Superior temporal gyrus (tissue), 1 donor: ENCODE measurements around the gene PKM.
A peak's percentile ranks its signal among the peaks of the same experiment; 100 is the strongest.
"Not testable (repeated sequence)": the region's sequence is repeated elsewhere in the genome, so short reads cannot be mapped to it uniquely, and the experiment has no call there.

Source experiments
- DNase-seq: peaks from one replicate; pipeline ENCODE4 v3.0.0-alpha.2; 2016; ENCODE audit errors: extremely low spot score

Gene PKM

DNA sequence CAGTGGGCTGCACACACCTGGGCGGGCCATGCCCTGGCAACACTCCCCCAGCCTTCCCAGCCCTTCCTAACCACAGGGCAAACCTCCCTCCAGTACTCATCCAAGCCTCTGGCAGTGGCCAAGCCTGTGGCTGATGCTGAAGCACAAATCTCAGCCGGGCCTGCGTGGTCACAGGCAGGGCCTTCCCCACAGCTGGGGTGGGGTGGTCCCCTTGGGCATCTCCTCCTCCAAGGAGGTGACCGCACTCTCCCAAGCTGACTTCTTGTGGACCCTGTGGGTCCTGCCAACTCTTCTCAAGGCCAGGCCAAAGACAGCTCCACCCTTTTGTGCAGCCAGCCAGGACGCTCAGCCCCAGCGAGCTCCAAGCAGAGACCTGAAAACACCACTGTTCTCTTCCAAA lies 54.8 kb downstream of the PKM start:
- no peak for DNase-seq

DNA sequence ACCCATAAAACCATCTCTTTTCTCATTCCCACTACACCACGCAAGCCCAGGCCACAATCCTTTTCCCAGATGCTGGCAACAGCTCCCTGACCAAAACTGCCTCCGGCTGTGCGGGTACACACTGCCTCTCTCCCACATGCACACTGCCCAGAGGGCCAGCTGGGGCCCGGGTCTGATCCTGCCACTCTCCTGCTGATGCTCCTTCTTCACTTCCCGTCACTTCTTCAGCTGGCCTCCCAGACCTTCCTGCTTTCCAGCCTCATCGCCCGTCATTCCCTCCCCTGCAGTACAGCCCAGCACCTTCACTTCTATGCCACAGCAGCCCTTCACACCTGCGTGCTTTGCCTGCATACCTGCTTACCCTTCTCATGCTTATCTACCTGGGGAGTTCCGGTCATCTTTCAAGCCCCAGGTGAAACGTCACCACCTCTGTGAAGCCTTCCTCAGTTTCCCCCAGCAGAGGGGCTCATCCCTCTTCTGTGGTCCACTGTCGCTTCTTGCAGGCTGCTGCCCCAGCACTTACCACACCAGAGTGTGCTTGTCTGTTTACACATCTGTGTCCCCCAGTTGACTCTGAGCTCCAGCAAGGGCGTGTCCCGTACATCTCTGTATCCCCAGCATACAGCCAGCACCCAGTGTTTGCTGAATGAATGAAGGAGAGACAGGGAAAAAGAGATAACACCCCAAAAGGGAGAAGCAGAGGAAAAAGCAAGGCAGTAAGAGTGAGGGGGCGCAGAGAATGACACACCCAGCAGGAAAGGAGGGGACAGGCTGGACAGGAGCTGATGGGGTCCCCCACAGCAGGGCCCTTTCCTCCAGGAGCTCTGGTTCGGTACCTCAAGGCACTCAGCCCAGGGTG lies 55.6 kb downstream of the PKM start:
- DNase-seq = no peak

DNA sequence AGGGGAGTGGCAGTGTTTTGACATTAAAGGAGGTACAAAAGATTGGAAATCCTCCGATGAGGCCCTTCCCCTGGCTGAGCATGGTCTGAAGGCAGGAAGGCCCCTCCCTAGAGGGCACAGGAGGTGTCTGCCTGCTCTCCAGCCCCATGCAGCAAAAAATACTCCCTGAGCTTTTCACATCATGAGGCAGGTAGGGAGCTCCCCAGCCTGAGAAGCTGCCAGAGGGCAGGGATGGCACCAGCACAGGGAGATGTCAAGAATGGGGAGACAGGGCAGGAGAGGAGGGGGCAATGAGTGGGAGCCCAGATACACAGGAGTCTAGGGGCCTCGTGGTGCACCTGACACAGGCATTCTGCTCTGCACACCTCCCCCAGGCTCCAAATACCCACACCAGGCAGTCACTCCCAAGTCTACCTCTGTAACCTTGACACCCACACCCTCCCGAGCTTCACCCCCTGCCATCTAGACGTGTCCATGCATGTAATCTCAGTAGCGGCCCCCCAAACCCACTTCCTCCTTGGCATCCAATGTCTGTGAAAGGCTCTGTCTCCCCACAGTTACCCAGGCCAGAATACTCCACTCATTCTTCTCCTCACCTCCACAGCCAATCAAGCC lies 56.3 kb downstream of the PKM start:
- DNase-seq = no peak

DNA sequence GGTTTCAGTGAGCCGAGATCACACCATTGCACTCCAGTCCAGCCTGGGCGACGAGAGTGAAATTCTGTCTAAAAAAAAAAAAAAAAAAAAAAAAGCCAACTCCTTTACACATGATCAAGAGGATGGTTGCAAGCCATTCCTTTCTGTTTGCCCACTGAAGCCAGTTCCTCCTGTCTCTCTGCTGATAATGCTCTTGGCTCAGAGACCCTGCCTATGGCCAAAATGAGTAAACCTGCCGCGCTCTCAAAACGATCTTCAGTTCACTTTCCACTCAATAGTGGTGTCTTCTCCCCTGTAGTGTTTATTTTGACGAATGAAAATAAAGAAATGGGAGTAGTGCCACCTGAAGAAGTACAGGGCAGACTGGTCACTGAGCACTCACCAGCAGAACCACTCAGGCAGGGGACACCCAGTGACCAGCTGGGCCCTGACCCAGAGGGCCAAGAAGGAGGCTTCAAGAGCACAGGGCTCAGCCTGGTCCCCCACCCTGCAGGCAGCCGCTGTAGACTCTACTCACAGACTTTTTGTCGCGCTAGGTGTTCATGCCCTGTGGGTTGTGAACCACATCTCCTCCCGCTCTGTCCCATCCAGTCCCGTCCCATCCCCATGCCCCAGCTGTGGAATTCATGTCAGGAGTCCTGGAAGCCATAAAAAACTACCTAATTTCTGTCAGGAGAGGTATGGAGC lies 57.0 kb downstream of the PKM start:
- DNase-seq = no peak

DNA sequence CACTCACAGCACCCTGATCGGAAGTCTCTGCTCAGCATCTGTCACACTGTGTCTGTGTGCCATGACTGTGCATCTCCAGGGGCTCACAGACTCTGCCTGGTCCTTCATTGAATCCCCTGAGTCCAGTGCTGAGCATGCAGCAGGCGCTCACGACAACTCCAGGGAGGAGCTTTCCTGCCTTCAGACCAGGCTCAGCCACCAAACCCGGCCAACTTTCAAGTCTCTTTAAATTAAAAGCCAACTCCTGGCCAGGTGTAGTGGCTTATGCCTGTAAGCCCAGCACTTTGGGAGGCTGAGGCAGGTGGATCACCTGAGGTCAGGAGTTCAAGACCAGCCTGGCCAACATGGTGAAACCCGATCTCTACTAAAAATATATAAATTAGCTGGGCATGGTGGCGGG lies 57.6 kb downstream of the PKM start:
- DNase-seq = no peak

DNA sequence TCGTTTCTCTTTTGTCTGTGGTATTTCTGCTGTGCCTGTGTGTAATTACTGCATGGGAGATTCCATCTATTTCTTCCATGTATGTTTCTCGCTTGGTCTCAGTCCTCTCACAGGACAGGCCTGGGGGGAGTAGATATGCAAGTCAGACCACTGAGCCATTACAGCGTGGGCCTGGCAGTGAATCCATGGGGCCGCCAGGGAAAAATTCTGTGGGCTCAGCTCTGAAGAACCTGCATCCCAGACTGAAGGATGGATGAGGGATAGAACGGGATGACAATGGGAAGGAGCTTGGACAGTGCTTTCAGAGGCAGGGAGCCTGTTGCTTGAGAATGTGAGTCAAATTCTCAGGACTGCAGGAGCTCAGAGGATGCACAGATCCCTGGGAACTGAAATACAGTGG lies 58.2 kb downstream of the PKM start:
- no peak for DNase-seq

DNA sequence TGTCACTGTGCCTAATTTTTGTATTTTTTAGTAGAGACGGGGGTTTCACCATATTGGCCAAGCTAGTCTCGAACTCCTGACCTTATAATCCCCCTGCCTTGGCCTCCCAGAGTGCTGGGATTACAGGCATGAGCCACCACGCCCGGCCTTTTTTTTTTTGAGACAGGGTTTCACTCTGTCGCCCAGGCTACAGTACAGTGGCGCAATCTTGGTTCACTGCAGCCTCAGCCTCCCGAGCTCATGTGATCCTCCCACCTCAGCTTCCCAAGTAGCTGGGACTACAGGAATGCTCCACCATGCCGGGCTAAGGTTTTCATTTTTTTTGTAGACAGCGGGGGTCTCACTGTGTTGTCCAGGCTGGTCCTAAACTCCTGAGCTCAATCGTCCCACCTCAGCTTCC lies 59.0 kb downstream of the PKM start:
- not testable (repeated sequence) for DNase-seq

DNA sequence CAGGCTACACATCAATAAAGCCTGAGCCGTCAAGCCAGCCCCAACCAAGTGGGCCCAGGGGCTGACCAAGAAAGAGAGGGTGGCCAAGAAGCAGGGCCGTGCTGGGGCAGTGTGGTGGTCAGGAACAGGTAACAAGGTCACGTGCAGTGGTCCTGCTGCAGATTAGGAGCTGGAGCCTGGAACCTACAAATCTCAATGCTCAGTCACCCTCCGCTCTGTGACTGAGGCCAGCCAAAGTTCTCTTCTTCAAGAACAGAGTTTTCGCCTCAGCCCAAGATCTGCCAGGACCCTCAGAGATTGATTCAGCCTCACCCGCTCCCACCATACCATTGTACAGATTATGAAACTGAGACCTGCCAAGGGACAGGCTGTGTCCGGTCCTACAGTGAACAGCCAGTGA lies 60.3 kb downstream of the PKM start:
- DNase-seq = no peak

DNA sequence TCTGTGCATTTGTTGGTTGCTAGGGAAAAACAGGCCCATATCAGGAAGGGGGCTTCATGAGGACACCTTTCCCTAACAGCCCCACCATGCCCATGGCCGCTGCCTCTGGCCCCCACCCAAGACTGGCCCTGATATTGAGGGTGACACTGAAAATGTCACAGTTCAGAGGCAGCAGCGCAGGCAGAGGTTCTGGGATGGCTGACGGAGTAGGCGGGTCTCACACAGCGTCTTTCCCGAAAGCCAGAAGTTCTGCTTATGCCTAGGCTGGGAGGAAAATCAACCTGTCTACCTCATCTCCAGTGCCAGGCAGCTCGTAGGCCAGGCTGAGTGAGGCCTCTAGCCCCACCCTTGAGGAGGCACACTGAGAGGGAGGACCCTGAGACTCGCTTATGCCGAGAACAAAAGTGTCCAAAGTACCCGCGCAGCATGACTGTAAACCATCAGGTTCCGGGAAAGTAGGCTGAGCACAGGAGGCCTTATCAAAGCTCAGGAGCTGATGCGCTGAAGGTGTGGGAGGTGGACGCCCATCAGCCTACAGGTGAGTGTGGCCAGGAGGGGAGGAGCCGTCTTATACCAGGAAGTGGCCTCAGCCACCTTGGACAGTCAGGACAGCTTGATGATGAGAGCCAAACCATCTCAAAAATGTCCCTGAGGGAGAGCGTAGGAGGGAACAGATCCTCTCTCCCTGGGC lies 60.9 kb downstream of the PKM start:
- DNase-seq = no peak

DNA sequence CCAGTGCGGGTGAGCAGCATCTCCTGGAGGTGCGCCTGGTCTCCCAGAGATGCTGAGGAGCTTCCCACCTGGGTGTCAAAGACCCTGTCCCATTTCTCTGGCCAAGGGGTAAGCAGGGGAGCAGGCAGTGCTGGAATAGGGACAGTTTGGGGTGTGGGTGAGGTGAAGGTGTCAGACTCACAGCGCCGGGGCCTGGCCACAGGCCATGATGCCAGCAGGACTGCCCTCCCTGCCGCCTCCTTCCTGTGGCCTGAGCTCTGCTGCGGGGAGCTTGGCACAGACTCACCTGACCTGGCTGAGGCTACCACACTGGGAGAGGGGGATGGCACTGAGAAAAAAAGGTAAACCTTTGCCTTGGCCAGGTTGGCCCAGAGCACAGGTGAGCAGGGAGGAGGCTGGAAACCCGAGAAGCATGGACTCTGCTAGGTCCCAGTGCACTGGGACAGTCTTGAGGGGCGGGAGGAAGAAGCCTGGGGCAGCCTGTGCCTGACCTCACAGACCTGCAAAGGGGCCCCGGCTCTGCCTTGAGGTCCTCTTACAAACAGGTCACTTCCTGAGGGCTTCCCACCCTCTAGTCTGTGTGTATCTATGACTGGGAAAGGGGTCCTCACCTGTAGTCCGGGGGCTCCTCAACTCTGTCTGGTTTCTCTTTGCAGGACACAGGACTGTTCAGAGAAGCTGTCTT lies 61.6 kb downstream of the PKM start:
- DNase-seq = no peak

DNA sequence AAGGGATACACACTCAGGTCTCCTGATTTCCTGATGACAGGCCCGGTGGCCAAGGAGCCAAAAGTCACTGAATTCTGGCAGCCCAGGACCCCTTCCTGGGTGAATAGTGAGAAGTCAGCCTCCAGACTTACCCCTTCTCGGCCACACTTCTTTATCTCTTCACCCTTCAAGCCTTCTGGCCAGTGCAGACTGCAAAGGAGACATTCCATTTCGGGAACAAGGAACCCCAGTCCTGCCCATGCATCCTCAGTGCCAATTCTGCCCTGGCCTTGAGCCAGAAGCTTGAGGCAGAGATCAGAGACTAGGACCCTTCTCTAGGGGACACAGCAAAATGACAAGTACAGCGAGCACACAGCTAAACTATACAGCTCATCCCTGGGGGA lies 62.2 kb downstream of the PKM start:
- DNase-seq = no peak

DNA sequence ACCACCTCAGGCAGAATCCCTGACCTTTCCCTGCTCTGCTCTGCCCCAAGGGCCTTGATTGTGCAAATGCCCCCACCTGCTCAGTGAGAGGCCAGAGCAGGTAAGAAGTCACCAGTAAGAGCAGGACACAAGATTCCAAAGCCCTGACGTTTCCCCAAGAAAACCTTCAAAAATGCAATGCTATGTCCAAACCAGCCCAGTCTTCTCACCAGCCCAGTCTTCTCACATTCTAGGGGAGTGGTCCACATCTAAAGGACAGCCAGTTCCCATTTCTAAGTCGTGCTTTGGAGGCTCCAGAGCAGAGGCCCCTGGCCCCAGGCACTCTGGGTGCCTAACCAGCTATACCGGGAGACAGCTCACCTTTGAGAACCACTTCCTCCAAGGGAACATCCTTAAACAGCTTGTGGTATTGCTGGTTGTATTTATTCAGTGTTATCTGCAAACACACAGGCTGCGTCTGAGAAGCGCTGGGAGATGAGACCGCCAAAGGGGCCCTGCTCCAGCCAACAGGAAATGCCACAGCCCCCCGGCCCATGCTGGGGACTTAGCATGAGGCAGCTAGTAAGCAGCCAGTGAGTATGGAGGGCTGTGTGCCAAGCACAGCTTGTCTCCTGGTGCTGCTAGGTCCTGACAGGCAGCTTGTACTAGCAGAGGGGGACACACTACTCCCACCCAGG lies 62.7 kb downstream of the PKM start:
- no peak for DNase-seq

DNA sequence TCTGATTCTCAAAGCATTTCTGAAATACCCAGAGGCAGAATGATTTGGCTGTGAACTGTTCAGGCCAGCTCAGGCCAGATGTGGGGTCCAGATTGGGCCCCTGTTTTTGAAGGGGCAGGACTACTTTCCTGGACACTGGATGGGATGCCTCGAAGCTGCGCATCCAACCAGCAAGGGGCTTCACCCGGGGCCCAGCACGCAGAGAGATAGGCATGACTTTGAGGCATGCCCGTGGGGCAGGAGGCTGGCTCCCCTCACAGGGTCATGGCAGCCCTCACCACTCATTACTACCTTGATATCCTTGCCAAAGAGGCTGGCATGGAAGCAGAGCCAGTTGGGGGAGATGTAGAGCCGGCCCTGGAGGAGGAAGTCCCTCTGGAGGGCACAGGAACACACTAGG lies 63.5 kb downstream of the PKM start:
- DNase-seq = no peak

DNA sequence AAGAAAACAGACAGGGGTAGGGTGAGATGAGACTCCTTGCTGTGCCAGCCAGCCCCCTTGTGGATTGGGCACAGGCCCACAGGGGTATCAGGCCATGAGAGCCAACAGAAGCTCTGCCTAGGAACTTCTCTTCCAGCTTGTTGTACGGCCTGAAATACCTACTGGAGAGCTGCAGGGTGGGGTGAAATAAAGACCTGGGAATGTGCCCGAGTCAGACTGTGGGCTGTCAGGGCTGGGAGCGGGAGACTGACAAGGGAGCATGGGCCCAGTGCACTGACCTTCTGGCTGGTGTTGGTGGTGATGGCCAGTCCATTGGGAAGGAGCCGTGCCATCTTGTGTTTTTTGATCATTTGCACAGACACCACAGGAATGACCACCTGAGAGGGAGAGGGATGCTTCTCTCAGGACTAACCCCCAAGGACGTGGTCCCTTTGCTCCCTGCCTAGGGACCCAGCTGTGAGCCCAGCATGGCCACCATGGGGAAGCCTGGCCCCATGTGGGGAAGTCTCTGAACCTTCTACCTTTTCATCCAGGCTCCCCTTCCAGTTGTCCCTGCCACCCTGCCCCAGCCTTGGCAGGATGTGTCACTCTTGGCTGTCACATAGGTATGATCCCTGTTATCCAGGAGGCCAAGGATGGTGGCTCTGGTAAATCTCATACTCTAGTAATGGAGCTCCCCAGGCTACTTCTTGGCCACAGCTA lies 64.1 kb downstream of the PKM start:
- DNase-seq = no peak

DNA sequence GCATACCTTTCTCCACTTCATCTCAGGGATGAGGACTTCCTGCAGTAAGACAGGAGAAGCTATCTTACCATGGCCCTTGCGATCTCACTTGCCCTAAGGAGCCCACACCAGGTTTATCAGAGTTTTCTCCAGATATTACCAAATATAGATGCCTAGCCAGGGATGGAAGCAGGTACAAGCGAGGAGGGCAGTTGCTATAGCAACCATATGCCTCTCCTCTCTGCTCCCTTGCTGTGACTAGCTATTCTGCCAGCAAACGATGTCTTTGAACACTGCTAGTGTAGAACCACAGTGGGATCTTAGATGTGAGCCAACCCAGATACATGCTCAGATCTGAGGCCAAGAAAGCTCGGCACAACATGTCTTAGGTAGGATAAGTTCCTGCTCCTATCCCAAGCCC lies 67.3 kb downstream of the PKM start:
- peak; percentile 46 for DNase-seq

DNA sequence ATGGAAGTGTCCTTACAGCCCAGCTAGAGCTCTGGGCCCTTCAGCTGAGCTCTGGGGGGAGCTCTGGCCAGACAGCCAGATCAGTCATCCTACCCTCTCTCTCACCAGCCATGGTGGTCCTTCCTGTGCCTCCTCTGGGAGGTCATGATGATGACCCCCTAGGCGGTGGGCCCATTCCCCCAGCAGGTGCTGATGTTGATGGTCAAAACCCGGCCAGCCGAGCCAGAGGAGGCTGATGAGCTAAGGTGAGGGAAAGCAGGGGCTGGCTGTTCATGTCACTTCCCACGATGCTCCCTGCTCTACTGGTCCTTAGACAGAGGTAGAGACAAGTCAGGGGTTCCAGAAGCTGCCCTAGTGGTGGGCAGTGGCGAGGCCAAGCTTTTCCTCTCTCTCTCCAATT lies 68.4 kb downstream of the PKM start:
- DNase-seq = no peak

DNA sequence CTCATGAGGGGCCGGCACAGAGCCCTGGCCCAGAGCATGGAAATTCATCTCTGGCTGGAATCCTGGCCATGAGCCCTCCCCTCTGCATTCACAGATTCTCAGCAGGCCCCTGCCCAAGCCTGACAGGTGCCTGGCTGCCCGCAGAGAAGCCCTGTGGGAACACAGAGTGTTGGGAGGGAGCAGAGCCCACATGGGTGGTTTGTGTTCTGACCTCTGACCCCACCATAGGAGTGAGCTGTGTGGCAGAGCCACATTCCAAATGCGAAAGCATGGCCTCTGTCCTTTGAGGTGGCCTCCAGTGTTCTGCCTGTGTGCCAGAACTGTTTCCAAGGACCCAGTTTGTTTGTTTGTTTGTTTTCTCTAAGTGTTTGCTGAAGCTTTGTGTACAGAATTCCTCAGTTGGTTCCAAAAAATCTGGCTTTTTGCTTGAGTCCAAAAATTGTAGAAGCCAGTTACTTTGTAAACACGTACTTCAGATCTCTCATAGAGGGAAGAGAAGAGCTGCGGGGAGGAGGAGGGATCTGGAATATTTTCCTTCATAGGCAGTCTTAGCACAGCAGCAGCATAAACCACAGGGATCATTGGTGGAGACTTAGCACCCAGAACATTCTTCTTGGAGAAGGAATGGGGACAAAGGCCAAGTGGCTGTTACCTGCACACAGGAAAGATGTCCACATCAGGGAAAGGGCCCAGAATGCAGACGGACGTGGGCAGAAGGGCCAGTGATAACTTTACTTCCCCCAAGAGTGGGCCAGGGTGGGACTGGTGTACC lies 69.4 kb downstream of the PKM start:
- no peak for DNase-seq

DNA sequence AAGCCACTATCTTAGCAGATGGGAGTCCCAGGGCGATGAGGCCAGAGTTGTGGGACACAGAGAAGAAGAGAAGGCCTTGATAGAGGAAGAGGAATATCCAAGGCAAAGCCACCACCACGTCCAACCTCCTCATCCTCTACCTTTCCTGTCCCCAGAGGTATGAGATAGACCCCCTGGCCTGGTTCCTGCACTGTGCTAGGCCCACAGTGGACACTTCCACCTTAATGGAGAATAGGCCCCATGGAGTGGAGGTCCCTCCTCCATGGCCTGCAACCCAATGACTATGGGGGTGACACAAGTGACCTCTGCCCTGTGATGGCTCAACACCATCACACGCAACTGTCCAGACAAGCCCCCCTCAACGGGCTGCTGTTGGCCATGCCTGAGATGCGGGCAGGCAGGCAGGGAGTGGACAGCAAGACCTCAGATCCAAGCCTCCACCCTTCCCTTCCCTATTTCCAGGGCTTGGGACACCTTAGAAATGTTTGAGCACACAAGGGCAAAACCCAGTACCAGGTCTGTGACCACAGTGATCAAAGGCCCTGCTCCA lies 70.2 kb downstream of the PKM start:
- DNase-seq = no peak

DNA sequence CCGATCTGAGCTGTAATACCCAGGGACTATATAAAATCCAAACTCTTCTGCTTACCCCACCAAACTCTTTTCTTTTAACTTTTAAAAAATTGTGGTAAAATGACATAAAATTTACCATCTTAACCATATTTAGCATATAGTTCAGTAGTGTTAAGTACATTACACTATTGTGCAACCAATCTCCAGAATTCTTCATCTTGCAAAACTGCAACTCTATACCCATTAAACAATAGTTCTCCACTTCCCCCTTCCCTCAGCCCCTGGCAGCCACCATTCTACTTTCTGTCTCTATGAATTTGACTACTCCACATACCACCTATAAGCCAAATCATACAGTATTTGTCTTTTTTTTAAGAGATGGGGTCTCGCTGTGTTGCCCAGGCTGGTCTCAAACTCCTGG lies 74.1 kb downstream of the PKM start:
- DNase-seq = no peak
